Activated T-helper 2 cell treated with anti-CD3 and anti-CD28 coated beads, Interferon-gamma antibody, Interleukin-2, Interleukin-4, amounts not matched to agents 10 μg/mL and 5 μg/mL and 100 μg/mL, durations not matched to agents 14 hours and 24 hours and 36 hours (primary cell): ENCODE data around the gene RNF141. TPM values are rescaled to one million over a fixed set of nuclear protein-coding genes. Genes with fewer than 3 reads are reported as not detected.

Experiments
- DNase-seq: peaks from one replicate; pipeline ENCODE4 v3.0.0; 2021; ENCODE audit warnings: low spot score
- H3K27ac Mint-ChIP-seq: one replicate; pipeline ENCODE4 v1.8.0; 2021; ENCODE audit warnings: mixed read lengths
- H3K27me3 Mint-ChIP-seq: one replicate; pipeline ENCODE4 v1.8.0; 2021; ENCODE audit warnings: low read depth, mixed read lengths
- H3K36me3 Mint-ChIP-seq: one replicate; pipeline ENCODE4 v1.8.0; 2021; ENCODE audit warnings: low read depth, mixed read lengths
- H3K4me1 Mint-ChIP-seq: one replicate; pipeline ENCODE4 v1.8.0; 2021; ENCODE audit warnings: low read depth, mixed read lengths
- H3K4me3 Mint-ChIP-seq: one replicate; pipeline ENCODE4 v1.8.0; 2021; ENCODE audit warnings: low read depth, mild to moderate bottlenecking, moderate library complexity, mixed read lengths
- H3K9me3 Mint-ChIP-seq: one replicate; pipeline ENCODE4 v1.8.0; 2021; ENCODE audit warnings: mixed read lengths
- intact Hi-C: fragments of 100-400 bp; cut with micrococcal nuclease; formaldehyde crosslinking; loops from one replicate; pipeline ENCODE4 v1.15.1; 2023
- total RNA-seq: library from RNA; stranded (reverse); gene quantifications from 2 replicates; pipeline ENCODE4 v1.2.3, GENCODE V29; 2022

The RNF141 gene
- total RNA-seq: 13.2 and 15.6 TPM in 2 replicates

GRCh38 chr11:10540915-10541560, at the start of gene RNF141:
RNF141 (minus strand) TSS chr11:10541187; CDS start chr11:10534158, 7,029 bp downstream.
- Mint-ChIP-seq H3K9me3 (peaks cover 4% of the 10 kb centered on the region), H3K36me3 (no peaks in the 10 kb centered on the region), H3K4me1 (peaks cover 17% of the 10 kb centered on the region), H3K27me3 (peaks cover 1% of the 10 kb centered on the region), H3K4me3 (peak within 1 kb of the TSS; percentile 89), H3K27ac (peak within 1 kb of the TSS; percentile 60)
- intact Hi-C loops: loop anchor here (2.0 to 10.0 kb wide), 5 partner anchors 14 to 196 kb away; partner anchors contain the start of gene AMPD3
- DNase-seq: peak; percentile 92

- H3K9me3 Mint-ChIP-seq: no peaks in the 10 kb centered on the region
- intact Hi-C loops: no loop called here
- H3K4me1 Mint-ChIP-seq: peaks cover 18% of the 10 kb centered on the region
- DNase-seq: no peak
- H3K27ac Mint-ChIP-seq: no peak overlapping the region
- H3K36me3 Mint-ChIP-seq: no peaks in the 10 kb centered on the region
- H3K4me3 Mint-ChIP-seq: no peak overlapping the region
- H3K27me3 Mint-ChIP-seq: peaks cover 6% of the 10 kb centered on the region
Observed at GRCh38 chr11:10590218-10590915, 49.4 kb upstream of the RNF141 start.

- no peak for DNase-seq
- Mint-ChIP-seq H3K27ac (no peak overlapping the region), H3K4me3 (no peak overlapping the region), H3K36me3 (no peaks in the 10 kb centered on the region), H3K27me3 (peaks cover 6% of the 10 kb centered on the region), H3K9me3 (no peaks in the 10 kb centered on the region), H3K4me1 (peaks cover 14% of the 10 kb centered on the region)
- intact Hi-C loops: no loop called here
Observed at GRCh38 chr11:10588904-10589303, 47.9 kb upstream of the RNF141 start.

GRCh38 chr11:10587995-10588394, 47.0 kb upstream of the RNF141 start:
- no peaks in the 10 kb centered on the region for H3K9me3 Mint-ChIP-seq
- H3K4me3 Mint-ChIP-seq: no peak overlapping the region
- intact Hi-C loops: no loop called here
- peaks cover 15% of the 10 kb centered on the region for H3K27me3 Mint-ChIP-seq
- no peaks in the 10 kb centered on the region for H3K36me3 Mint-ChIP-seq
- no peak overlapping the region for H3K27ac Mint-ChIP-seq
- H3K4me1 Mint-ChIP-seq: peaks cover 14% of the 10 kb centered on the region
- DNase-seq: no peak

GRCh38 chr11:10587388-10587787, 46.4 kb upstream of the RNF141 start:
- Mint-ChIP-seq H3K36me3 (no peaks in the 10 kb centered on the region), H3K27me3 (peaks cover 18% of the 10 kb centered on the region), H3K4me3 (no peak overlapping the region), H3K9me3 (no peaks in the 10 kb centered on the region), H3K27ac (no peak overlapping the region), H3K4me1 (peaks cover 14% of the 10 kb centered on the region)
- intact Hi-C loops: no loop called here
- DNase-seq: no peak

GRCh38 chr11:10584071-10584501, 43.1 kb upstream of the RNF141 start:
- H3K36me3 Mint-ChIP-seq: no peaks in the 10 kb centered on the region
- peaks cover 19% of the 10 kb centered on the region for H3K27me3 Mint-ChIP-seq
- DNase-seq: no peak
- peaks cover 12% of the 10 kb centered on the region for H3K4me1 Mint-ChIP-seq
- no peak overlapping the region for H3K27ac Mint-ChIP-seq
- intact Hi-C loops: no loop called here
- no peak overlapping the region for H3K4me3 Mint-ChIP-seq
- no peaks in the 10 kb centered on the region for H3K9me3 Mint-ChIP-seq

- intact Hi-C loops: no loop called here
- DNase-seq: no peak
- Mint-ChIP-seq H3K27ac (no peak overlapping the region), H3K36me3 (no peaks in the 10 kb centered on the region), H3K4me1 (peaks cover 4% of the 10 kb centered on the region), H3K9me3 (no peaks in the 10 kb centered on the region), H3K4me3 (no peak overlapping the region), H3K27me3 (peaks cover 30% of the 10 kb centered on the region)
Observed at GRCh38 chr11:10581481-10582019, 40.6 kb upstream of the RNF141 start.

GRCh38 chr11:10580623-10581022, 39.6 kb upstream of the RNF141 start:
- no peak for DNase-seq
- Mint-ChIP-seq H3K27ac (no peak overlapping the region), H3K9me3 (no peaks in the 10 kb centered on the region), H3K4me1 (peaks cover 1% of the 10 kb centered on the region), H3K36me3 (no peaks in the 10 kb centered on the region), H3K27me3 (peaks cover 27% of the 10 kb centered on the region), H3K4me3 (no peak overlapping the region)
- intact Hi-C loops: no loop called here

GRCh38 chr11:10579700-10580099, 38.7 kb upstream of the RNF141 start:
- Mint-ChIP-seq H3K27ac (no peak overlapping the region), H3K9me3 (no peaks in the 10 kb centered on the region), H3K4me1 (peaks cover 1% of the 10 kb centered on the region), H3K27me3 (peaks cover 29% of the 10 kb centered on the region), H3K36me3 (no peaks in the 10 kb centered on the region), H3K4me3 (no peak overlapping the region)
- intact Hi-C loops: no loop called here
- no peak for DNase-seq

- no peaks in the 10 kb centered on the region for H3K4me1 Mint-ChIP-seq
Observed at GRCh38 chr11:10576035-10576398, 35.0 kb upstream of the RNF141 start.

GRCh38 chr11:10575346-10576034, 34.5 kb upstream of the RNF141 start:
- Mint-ChIP-seq H3K4me1 (no peaks in the 10 kb centered on the region), H3K9me3 (no peaks in the 10 kb centered on the region), H3K27ac (no peak overlapping the region), H3K36me3 (no peaks in the 10 kb centered on the region), H3K4me3 (no peak overlapping the region), H3K27me3 (peaks cover 31% of the 10 kb centered on the region)
- no peak for DNase-seq
- intact Hi-C loops: no loop called here

More at GRCh38 chr11:10576035-10576398, 35.0 kb upstream of the RNF141 start:
- H3K4me3 Mint-ChIP-seq: no peak overlapping the region
- peaks cover 31% of the 10 kb centered on the region for H3K27me3 Mint-ChIP-seq
- H3K36me3 Mint-ChIP-seq: no peaks in the 10 kb centered on the region
- intact Hi-C loops: no loop called here
- no peak for DNase-seq
- no peak overlapping the region for H3K27ac Mint-ChIP-seq
- no peaks in the 10 kb centered on the region for H3K9me3 Mint-ChIP-seq

GRCh38 chr11:10573556-10573955, 32.6 kb upstream of the RNF141 start:
- no peaks in the 10 kb centered on the region for H3K9me3 Mint-ChIP-seq
- no peaks in the 10 kb centered on the region for H3K4me1 Mint-ChIP-seq
- H3K27me3 Mint-ChIP-seq: peaks cover 28% of the 10 kb centered on the region

GRCh38 chr11:10573028-10573427, 32.0 kb upstream of the RNF141 start:
- Mint-ChIP-seq H3K27ac (no peak overlapping the region), H3K27me3 (peaks cover 28% of the 10 kb centered on the region), H3K36me3 (no peaks in the 10 kb centered on the region), H3K4me3 (no peak overlapping the region), H3K9me3 (no peaks in the 10 kb centered on the region), H3K4me1 (no peaks in the 10 kb centered on the region)
- intact Hi-C loops: no loop called here
- DNase-seq: no peak

More at GRCh38 chr11:10573556-10573955, 32.6 kb upstream of the RNF141 start:
- H3K27ac Mint-ChIP-seq: no peak overlapping the region
- no peak overlapping the region for H3K4me3 Mint-ChIP-seq
- DNase-seq: no peak
- no peaks in the 10 kb centered on the region for H3K36me3 Mint-ChIP-seq
- intact Hi-C loops: no loop called here
